GM12878 (cell line): Measurements from ENCODE around the gene KAZN. TPM values are rescaled to one million over a fixed set of nuclear protein-coding genes. Genes with fewer than 3 reads are reported as not detected.

Experiments used
- ASH2L ChIP-seq: fragments of 300-600, 200-600 bp; sonication (generic); IDR thresholded peaks from 2 replicates; pipeline ENCODE4 v1.6.1; 2017; ENCODE audit warnings: low read depth, mild to moderate bottlenecking, borderline replicate concordance
- CHD2 ChIP-seq: IDR thresholded peaks from 2 replicates; pipeline ENCODE4 v1.6.1; 2011; ENCODE audit warnings: low read depth, low read length, improper control_type of control experiment, borderline replicate concordance
- CTCF ChIP-seq, 3 experiments: IDR thresholded peaks in 2 of 3; conservative IDR thresholded peaks in 1 of 3; 2 replicates each; pipeline ENCODE4 v1.5.1; 2011; ENCODE audit warnings: low read depth in 3 of 3, low read length in 3 of 3, mild to moderate bottlenecking in 3 of 3, control low read depth in 2 of 3, moderate library complexity in 2 of 3, inconsistent platforms in 1 of 3, mixed read lengths in 1 of 3; ENCODE audit not compliant: control insufficient read depth in 2 of 3, insufficient read depth in 1 of 3; ENCODE audit errors: extremely low read depth in 1 of 3
- EP300 ChIP-seq, 2 experiments: fragments of 150-350 bp in 1 of 2; IDR thresholded peaks; 2 replicates each; pipeline ENCODE4 v1.6.1; 2011 to 2012; ENCODE audit warnings: low read depth in 2 of 2, low read length in 2 of 2, borderline replicate concordance in 1 of 2, improper control_type of control experiment in 1 of 2, inconsistent platforms in 1 of 2; ENCODE audit not compliant: control insufficient read depth in 1 of 2
- EZH2 ChIP-seq: IDR thresholded peaks from 2 replicates; pipeline ENCODE4 v1.6.1; 2012; ENCODE audit warnings: low read depth, mild to moderate bottlenecking, control low read depth, inconsistent platforms, low read length, borderline replicate concordance; ENCODE audit not compliant: control insufficient read depth
- FOXM1 ChIP-seq: IDR thresholded peaks from 2 replicates; pipeline ENCODE4 v1.6.1; 2012; ENCODE audit warnings: low read depth, mild to moderate bottlenecking, inconsistent platforms, low read length, moderate library complexity
- GATAD2B ChIP-seq: fragments of 450-650 bp; conservative IDR thresholded peaks from 2 replicates; pipeline ENCODE4 v1.6.1; 2017; ENCODE audit warnings: low read depth, mild to moderate bottlenecking, moderate library complexity
- HDGF ChIP-seq: fragments of 450-650 bp; IDR thresholded peaks from 2 replicates; pipeline ENCODE4 v1.6.1; 2016; ENCODE audit warnings: antibody characterized with exemption
- KAT2A ChIP-seq: conservative IDR thresholded peaks from 2 replicates; pipeline ENCODE4 v1.6.1; 2011; ENCODE audit warnings: low read depth, low read length; ENCODE audit not compliant: control insufficient read depth
- KLF5 ChIP-seq: fragments of 450-650 bp; IDR thresholded peaks from 2 replicates; pipeline ENCODE4 v1.6.1; 2014; ENCODE audit warnings: mild to moderate bottlenecking; ENCODE audit not compliant: partially characterized antibody
- MEF2B ChIP-seq: fragments of 450-650 bp; IDR thresholded peaks from 2 replicates; pipeline ENCODE4 v1.6.1; 2018; ENCODE audit warnings: mild to moderate bottlenecking, moderate library complexity; ENCODE audit not compliant: partially characterized antibody, poor library complexity, severe bottlenecking
- MTA3 ChIP-seq: IDR thresholded peaks from 2 replicates; pipeline ENCODE4 v1.6.1; 2012; ENCODE audit warnings: low read length, inconsistent platforms, borderline replicate concordance
- NFYA ChIP-seq: IDR thresholded peaks from 2 replicates; pipeline ENCODE4 v1.6.1; 2011; ENCODE audit warnings: low read depth, mild to moderate bottlenecking, low read length, improper control_type of control experiment, borderline replicate concordance
- NR2F1 ChIP-seq: fragments of 450-650 bp; conservative IDR thresholded peaks from 2 replicates; pipeline ENCODE4 v1.6.1; 2017; ENCODE audit warnings: mild to moderate bottlenecking
- RUNX3 ChIP-seq: IDR thresholded peaks from 2 replicates; pipeline ENCODE4 v1.6.1; 2012; ENCODE audit warnings: low read length, inconsistent platforms
- ZBTB11 ChIP-seq: fragments of 450-650 bp; formaldehyde crosslinking; IDR thresholded peaks from 2 replicates; pipeline ENCODE4 v1.5.0; 2022; ENCODE audit warnings: mild to moderate bottlenecking, missing genetic modification characterization
- polyA plus RNA-seq, 11 experiments: library from polyadenylated mRNA; depleted of rRNA in 4 of 11; unstranded in 6 of 11; stranded (reverse) in 5 of 11; fragments of >200 nt; fragmentation: Nextera tagmentation in 4 of 11; fragmentation: Illumina TruSeq in 1 of 11; extraction: Ambion mirVana in 4 of 11; extraction: Trizol in 1 of 11; gene quantifications; 1 replicate in 1 of 11; 2 replicates in 10 of 11; pipeline versions ENCODE4 v1.2.1 to v1.2.3, GENCODE V29; 2011 to 2016; ENCODE audit warnings: inconsistent platforms in 2 of 11, missing spikeins in 2 of 11, low read depth in 1 of 11
- total RNA-seq, 4 experiments: library from RNA; depleted of rRNA in 3 of 4; stranded (reverse); fragments of >200 nt in 3 of 4; fragmentation: Illumina TruSeq in 1 of 4; extraction: Trizol in 1 of 4; gene quantifications; 2 replicates each; pipeline versions ENCODE4 v1.2.1 to v1.2.3, GENCODE V29; 2013 to 2021
- TF ChIP-seq, protein P1 (sequence below): IDR thresholded peaks from 2 replicates; pipeline ENCODE4 v1.6.1; 2011; ENCODE audit warnings: mild to moderate bottlenecking, low read depth, low read length, moderate library complexity; ENCODE audit not compliant: insufficient replicate concordance

Gene KAZN
- total and polyA plus RNA-seq, 10 of the 15 experiments (the other 5 are each of a cell fraction or from before 2014, with no cell fraction given) = 0.72 to 4.0 (median 1.2) TPM

DNA sequence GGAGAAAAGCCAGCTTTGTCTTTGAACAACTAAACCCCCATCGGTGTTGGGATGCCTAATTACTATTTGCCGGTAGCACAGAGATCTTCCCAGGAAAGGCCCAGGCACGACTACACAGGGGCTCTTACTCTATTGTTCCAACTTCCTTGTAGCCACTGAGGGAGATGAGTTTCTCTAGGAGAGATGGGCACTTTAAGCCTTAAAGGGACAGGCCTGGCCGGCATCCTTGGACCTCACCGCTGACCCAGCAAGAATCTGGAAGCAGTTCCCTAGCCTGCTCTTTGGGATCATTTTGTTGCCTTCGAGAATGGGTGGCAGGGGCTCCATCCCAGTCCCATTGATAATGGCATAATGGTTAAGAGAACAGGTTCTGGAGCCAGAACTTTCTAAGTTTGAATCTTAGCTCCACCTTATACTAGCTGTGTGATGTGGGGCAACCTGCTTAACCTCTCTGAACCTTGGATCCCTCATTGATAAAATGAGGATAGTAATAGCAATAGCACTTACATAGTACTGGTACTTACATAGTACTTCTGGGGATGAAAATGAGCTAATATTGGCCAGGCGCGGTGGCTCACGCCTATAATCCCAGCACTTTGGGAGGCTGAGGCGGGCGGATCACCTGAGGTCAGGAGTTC, 316.0 kb downstream of the KAZN start (continued):
- no peak for TF ChIP-seq CTCF (IDR thresholded peaks at IDR 0.05 in 2 of 3, conservative IDR thresholded peaks at IDR 0.05 in 1 of 3; ENCODE audit: control insufficient read depth in 2 of 3, extremely low read depth in 1 of 3, insufficient read depth in 1 of 3, low read depth in 3 of 3, low read length in 3 of 3)
- TF ChIP-seq ZBTB11 = no peak
- TF ChIP-seq EZH2 = no peak
- no peak for TF ChIP-seq EP300 (IDR thresholded peaks at IDR 0.05; ENCODE audit: borderline replicate concordance in 1 of 2, control insufficient read depth in 1 of 2, low read depth in 2 of 2, low read length in 2 of 2)
- TF ChIP-seq HDGF = no peak
- TF ChIP-seq NR2F1 = no peak
- TF ChIP-seq, protein P1, sequence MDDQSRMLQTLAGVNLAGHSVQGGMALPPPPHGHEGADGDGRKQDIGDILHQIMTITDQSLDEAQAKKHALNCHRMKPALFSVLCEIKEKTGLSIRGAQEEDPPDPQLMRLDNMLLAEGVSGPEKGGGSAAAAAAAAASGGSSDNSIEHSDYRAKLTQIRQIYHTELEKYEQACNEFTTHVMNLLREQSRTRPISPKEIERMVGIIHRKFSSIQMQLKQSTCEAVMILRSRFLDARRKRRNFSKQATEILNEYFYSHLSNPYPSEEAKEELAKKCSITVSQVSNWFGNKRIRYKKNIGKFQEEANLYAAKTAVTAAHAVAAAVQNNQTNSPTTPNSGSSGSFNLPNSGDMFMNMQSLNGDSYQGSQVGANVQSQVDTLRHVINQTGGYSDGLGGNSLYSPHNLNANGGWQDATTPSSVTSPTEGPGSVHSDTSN = no peak
- no peak for TF ChIP-seq NFYA
- TF ChIP-seq FOXM1 = no peak
- no peak for TF ChIP-seq GATAD2B
- no peak for TF ChIP-seq KAT2A
- TF ChIP-seq ASH2L = no peak
- no peak for TF ChIP-seq CHD2
- TF ChIP-seq MEF2B = no peak
- TF ChIP-seq RUNX3 = no peak
- no peak for TF ChIP-seq MTA3
- TF ChIP-seq KLF5 = no peak
- TF ChIP-seq, all 136 proteins: peak for 0
